ENCODE data around the gene RASGRF2.

Gene RASGRF2

DNA sequence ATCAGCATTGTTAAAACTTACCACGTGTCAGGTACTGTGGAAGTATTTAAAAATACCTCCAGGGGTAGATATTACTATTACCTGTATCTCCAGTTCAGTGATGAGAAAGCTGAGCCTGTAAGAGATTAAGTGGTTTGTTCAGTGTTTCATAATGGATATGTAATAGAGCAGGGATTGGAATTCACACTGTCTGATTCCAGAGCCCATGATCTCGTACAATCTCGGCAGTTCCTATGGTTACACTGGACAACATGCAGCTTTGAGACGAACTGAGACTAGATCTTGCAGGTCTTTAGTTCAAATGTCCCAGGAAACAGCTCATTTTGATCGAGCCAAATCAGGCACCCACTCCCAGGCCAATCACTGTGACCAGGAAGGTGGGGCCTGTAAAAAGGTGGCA is 8.8 kb upstream of the RASGRF2 start:
- DNase-seq (ENCODE audit: low read depth): no peak

DNA sequence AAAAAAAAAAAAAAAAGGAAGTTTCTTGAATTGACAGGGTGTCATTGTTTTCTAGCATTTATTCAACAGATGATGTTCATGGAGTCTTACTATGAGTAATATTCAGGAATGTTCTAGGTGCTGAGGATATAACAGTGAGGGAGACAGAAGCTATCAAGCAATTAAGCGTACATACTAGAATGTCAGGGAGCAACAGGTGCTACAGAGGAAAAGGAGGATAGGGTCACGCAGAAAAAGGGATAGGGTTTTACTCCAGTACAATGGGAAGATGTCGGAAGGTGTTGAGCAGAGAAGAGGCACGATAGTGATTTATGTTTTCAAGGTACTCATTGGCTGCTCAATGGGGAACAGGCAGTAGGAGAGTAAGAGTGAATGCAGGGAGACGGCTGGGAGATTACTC is 6.6 kb upstream of the RASGRF2 start:
- DNase-seq (ENCODE audit: low read depth): no peak

DNA sequence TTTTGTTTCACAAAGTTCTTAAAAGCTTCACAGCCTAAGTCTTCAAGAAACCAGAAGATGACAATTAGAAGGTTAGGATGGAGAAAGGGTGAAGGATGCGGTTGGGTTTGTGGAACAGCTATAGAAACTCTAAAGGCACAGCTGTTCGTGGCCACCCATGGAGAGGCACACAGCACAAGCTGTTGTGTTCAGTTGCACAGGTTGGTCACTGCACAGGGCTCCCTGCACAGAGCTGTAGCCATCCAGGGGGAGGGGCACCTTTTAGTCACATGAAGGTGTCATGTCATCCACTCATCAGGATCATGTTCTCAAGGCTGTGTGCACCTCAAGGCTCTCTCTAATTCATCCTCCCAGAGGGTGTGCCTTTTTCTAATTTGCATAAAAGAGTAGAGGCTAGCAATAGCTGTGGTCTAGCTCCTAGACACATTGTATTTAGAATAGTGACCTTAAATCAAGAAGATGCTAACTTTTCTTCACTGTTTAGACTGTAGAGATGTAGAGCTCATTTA is 5.0 kb upstream of the RASGRF2 start:
- no peak for DNase-seq (ENCODE audit: low read depth)

DNA sequence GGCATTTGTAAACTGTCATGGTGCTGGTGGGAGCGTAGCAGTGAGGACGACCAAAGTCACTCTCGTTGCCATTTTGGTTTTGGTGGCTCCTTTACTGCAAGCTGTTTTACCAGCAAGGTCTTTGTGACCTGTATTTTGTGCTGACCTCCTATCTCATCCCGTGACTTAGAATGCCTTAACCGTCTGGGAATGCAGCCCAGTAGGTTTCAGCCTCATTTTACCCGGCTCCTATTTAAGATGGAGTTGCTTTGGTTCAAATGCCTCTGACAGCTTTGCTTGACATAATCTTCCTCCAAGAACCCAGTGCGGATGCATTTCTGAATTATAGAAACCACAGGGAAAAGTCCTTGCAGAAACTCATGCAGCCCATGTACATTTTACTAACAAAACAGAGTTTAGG is 3.9 kb upstream of the RASGRF2 start:
- no peak for DNase-seq (ENCODE audit: low read depth)

DNA sequence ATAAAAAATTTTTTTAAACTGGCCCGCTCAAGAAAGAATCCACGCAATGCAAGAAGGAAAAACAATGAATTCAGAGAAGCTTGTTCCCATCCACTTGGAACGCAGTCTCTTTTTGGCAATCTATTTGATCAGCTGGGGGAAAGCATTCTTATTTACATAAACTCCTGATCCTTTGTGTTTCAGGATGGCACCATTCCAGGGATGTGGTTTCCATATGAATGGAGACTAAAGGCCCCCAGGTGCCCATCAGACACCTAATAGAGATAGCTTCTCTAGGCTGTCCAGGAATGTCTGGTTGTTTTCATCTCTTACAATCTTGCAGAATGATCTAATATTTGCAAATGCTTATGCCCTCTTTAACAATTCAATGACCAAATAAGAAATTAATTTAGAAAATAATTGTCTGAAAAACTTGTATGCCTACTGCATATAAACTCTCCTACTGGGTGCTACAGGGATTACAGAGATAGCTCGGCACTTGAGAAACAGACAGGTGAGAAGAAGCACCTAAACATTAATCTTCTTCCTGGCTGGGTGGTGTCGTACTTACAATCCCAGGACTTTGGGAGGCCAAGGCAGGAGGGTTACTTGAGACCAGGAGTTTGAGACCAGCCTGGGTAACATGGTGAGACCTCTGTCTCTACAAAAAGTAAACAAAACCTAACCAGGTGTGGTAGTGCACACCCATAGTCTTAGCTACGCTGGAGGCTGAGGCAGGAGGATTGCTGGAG is 3.0 kb upstream of the RASGRF2 start:
- DNase-seq (ENCODE audit: low read depth): no peak

DNA sequence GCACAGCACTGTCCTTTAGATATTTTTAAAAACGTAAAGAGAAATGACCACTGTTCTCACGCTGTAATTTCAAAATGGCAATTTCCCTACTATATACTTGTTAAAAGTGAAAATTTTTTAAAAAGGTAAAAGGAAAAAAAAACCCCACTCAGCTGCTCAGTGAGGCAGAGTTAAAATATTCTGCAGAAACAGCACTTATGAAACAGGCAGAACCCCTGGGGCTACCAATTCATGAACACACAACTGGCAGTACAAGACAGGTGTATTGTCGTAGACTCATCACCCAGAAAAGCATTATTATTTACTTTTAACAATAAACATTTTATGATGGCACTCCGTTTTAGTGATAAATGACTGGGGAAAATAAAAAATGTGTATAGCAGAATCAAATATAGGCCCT is 1.5 kb upstream of the RASGRF2 start:
- no peak for DNase-seq (ENCODE audit: low read depth)

DNA sequence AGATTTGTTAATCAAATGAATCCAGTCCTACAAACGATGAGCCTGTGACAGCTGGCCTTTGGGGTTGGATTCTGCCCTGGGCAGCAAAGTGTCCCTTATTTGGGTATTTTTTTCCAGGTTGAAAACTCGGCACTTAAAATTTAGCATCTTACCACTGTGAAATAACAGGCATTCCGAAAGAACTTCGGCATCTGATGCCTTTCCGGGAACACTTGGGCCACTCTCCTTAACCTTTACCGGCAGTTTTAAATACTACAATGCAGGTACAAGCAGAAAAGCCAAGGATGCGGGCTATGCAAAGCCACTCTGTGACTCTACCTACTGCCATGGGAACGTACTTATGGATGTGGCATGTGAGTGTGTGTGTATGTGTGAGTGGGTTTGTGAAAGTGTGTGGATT is 1.0 kb upstream of the RASGRF2 start:
- no peak for DNase-seq (ENCODE audit: low read depth)

DNA sequence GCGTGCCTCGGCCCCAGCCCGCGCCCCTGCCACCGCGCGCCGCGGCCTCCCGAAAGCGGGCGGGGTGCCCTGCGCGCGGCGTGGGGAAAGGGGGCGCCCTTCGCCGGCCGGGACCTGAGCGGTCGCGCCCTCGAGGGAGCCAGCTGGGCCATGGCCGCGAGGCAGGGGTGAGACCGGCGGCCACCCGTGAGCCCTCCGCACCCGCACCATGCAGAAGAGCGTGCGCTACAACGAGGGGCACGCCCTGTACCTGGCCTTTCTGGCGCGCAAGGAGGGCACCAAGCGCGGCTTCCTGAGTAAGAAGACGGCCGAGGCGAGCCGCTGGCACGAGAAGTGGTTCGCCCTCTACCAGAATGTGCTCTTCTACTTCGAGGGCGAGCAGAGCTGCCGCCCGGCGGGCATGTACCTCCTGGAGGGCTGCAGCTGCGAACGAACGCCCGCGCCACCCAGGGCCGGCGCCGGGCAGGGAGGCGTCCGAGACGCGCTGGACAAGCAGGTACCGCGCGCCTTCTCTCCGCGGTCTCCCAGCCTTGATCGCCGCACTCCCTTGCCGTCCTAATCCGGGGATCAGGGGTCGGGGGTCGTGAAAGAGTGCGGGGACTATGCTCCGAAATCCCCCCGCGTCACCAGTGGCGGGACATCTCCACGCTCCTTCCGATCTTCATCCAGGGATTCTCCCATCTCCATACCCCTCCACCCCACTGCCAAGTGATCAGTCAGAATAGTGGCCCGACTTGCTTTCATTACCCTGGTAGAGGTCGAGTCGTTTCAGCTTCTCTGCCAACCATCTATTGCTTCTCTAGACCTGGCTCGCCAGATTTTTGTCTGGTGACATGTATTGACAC is 590 bp downstream of the RASGRF2 start:
- no peak for DNase-seq (ENCODE audit: low read depth)

DNA sequence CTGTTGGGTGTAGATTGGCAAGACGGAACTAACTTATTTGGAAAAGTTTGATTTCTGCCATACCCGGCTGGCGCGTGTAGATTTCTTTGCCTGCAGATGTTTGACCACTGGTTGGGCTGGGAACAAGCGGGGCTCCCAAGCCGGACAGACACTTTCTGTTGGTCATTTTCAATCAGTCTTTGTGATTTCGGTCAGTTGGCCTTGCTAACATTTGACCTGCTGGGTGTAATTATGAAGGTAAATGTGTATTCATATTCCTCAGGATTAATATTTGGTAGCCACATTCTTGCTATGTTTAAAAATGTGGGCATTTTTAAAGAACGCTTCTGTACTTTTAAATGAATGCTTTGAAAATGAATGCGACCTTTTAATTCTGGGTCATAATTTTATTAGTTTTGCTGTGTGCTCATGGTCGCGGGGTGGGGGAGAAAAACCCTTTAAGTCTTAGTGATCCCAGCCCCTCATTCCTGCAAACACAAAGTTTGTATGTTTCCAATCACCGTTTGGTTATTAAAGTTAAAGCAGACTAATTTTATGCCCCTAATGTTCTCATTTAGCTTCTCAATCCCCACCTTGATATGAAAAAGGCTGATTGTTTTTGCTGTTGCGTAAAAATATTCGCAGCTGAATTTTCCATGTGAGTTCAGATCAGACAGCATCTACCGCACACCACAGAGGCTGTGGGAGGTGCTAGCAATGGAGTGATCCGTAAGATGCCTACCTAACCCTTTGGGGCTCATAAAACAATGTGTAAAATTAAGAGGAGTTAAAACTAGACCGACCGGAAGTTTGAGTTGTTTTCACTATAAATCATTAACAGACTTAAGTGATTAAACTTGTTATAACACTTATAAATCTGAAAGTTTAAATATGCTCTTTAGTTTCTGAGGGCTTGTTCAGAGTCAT is 1.5 kb downstream of the RASGRF2 start:
- no peak for DNase-seq (ENCODE audit: low read depth)

DNA sequence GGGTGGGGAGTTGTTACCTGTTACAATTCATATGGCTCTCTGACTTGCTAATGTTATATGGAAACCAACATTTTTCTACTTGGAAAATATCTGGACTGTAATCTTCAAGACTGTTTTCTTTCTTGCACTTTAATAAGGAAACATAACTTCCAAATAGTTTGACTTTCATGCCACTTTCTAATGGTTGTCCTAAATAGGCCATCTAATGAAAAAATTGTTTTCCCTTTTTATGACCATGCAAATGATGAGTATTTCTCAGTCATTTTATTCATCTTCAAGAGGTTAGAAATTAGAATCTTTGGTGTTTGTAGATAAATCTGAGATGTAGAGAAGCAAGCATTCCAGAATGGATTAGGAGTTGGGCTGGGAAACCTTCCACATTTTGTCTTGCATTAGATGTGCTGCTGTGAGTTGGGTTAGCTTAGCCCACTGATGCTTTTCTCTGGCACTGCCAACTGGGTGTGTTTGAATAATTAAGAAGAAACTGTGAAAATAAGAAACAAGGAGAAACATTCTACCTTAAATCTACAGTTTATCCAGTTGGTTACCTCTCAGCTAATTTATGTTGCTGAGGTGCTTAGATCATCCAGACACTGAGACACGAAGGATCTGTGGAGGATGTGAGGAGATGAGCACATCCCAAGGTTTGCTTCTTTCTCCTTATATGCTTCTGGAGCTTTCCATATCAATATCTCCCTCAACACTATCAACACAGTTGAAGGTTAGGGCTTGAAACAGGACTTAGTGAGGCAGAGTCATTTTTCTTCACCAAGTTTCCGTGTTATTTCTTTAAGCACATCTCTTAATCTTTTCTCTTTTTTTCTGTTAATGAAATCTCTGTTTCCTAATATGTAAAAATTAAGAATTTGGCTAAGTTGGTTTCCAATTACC is 2.7 kb downstream of the RASGRF2 start:
- no peak for DNase-seq (ENCODE audit: low read depth)

DNA sequence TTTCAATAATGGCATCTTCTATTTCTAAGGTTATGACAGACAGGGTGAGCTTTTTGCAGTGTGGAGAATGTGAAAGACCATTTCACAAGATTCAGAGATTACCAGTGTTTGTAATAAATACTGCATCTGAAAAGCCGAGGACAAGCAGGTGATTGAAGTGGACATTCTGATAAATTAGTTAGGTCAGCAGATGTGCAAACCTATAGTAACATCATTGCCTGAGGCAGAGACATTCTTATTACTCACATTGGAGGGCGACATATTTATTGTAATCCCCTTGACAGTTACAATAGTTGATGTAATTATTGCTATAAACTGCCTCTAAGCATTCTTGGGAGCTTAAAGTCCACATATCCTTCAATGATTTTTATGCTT is 3.3 kb downstream of the RASGRF2 start:
- no peak for DNase-seq (ENCODE audit: low read depth)

DNA sequence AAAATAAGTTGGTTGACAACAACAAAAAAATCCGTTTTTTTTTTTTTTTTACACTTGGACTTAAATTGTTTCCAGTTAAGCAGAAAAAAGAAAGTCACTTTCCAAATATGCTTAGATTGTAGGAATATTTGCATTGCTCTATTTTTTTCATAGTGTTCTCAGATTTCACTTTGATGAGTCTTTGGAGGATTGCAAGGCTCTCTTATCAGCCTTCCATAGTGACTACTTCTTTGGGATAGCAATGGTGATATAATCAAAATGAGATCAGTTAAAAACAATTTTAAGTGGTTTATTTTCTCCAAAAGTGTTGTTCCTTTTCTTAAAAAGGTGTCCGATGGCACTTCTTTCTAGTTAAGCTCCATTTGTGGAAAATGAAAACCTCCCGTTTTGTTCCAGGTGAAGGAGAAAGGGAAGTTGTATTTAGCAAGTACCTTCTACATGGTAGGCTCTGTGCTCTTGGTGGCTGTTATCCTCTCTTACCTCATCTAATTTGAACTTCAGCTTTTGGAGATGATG is 3.9 kb downstream of the RASGRF2 start:
- no peak for DNase-seq (ENCODE audit: low read depth)

DNA sequence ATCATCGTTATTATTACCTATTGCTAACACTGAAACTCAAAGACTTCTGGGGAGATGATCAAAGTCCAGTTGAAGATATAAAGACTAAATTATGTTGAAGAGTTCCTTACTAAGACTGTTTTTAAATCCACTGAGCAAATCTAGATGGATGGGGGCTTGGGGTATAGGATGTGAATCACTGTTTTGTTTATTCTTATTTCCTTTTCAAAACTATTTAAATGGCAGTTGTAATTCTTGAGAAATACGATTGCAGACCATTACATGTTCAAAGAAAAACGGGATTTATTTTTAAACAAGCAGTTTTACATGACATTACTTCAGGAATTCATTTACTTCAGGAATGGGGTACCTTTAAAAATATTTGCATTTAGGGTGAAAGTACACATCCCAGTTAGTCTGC is 4.3 kb downstream of the RASGRF2 start:
- no peak for DNase-seq (ENCODE audit: low read depth)

DNA sequence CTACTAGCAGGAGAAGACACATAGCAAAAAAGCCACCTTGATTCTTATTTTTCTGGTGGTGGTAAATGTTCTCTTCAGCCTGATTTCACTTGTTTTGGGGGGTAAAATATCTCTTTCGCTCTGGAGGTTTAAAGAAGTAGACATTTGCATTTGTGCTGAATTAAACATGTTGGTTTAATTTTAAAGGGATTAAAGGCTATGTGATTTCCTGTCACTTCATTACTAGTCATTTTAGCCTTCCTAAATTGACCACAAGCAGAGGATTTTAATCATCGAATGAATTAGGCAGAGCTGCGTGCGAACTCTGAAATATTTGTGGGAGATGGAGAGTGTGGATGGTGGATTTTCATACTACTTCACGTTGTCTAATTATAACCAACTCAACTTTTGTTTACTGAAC is 4.8 kb downstream of the RASGRF2 start:
- DNase-seq (ENCODE audit: low read depth): no peak

DNA sequence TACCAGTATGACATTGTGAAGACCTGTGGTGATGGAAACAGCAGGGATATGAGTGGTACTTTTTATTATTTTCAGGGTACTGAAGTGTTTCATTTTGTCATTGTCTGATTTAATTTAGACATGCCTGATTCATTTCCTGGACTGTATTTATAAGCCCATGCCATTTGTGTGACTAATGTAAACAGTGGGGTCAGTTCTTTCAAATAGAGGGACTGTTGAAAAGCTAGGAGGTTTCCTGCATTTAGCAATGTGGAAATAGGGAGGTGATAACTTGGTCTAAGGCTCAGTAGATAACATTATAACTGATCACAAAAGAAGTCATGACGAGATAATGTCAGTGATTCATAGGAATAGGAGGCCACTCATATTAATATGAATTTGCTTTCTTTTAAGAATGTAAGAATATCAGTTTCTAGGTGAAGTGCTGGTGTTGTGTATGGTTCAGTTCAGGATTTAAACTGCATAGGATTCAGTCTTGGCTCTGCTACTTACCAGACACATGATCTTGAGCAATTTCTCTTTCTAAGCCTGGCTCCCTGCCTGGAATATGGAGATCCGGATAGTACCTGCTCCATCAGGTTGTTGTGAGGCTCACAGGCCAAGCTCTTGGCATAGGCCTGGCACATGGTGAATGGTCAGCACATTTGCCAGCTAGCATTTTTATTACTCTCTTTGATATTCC is 7.5 kb downstream of the RASGRF2 start:
- no peak for DNase-seq (ENCODE audit: low read depth)

DNA sequence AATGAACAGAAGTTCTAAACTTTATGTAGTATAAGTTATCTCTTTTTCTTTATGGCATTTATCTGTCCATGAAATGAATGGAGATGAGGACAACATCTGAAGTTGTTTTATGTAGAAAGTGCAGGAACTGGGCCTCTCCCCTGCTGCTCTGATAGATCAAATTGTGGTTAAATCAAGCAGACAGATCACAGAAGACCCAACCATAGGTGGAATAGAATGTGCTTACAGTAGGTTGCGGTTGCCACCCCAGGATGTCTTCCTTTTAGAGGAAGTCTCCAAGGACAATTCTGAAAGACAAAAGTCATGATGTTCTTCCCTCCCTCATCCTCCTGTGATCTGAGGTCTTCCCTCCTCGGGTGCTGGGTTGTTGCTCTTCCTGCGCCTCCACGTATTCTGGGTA is 12.9 kb downstream of the RASGRF2 start:
- DNase-seq (ENCODE audit: low read depth): no peak

DNA sequence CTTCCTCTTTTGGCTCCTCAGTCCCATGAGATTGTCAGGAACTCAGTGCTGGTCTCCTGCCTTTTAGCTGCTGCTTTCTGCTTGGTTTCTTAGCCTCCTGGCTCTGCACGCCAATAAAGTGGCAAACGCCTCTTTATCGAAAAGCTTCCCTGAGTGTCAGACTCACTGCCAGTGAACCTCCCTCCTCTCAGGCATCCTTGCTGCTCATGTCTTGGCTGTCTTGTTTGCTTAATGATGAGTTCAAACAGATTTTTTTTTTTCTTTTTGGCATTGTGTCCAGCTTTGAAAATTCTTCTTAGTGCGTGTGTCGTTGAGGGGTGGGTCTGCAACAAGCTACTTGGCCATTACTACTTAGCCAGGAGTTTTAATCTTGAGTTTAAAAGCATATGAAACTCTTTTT is 14.9 kb downstream of the RASGRF2 start:
- DNase-seq (ENCODE audit: low read depth): no peak

DNA sequence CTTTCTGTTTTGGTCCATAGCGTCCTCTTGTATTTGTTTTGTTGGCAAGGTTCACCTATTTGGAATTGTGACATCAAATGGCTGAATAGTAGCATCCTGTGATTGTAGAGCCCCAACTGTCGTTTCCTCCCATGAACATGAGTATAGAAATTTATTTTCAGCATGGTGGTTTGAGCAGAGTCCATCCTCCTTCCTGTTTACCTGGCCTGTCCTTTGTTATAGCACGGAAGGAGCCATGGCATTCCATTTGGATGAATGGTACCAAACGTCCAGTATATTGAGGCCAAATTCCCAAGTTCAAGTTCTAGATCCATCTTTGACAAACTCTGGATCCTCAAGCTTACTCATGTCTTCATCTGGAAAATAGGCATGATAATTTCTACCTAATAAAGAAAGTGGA is 16.8 kb downstream of the RASGRF2 start:
- DNase-seq (ENCODE audit: low read depth): no peak

DNA sequence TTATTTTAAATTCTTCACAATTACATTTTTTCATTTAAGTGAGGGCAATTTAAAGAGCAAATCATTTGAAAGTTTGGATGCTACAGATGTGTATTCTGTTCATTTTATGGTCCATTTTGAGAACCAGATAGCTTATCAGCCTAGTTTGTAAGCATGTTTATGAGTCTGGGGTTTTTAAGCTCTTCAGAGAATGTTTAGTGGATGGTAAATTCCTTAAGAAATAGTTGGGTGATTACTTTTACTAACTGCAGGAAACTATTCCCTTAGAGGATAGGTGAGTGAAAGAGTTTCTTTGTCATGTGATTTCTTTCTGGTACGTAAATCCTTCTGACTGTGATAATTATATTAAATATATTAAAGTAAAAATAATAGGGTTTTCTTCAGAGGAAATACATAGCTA is 17.6 kb downstream of the RASGRF2 start:
- DNase-seq (ENCODE audit: low read depth): no peak

DNA sequence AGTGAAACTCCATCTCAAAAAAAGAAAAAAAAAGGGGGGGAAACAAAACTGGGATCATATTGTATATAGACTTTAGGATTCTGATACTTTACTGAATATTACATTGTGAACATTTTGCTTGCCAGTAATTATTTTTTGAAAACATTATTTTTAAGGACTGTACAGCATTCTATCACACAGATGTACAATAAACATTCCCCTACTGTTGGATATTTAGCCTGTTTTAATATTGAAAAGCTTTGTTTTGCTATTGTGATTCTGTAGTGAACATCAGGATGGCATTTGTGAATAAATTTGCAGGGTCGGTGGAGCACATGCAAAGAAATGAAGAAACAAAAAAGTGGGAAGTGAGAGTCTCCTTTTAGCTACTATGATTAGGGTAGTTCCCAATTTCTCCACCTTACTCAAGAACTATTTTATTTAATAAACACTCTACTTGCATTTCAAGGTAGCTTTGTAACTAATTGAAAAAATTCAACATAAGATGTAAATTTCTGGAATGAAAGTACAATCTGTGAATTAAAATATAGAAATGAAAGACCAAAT is 18.7 kb downstream of the RASGRF2 start:
- no peak for DNase-seq (ENCODE audit: low read depth)

Data from stimulated activated CD8-positive, alpha-beta memory T cell treated with anti-CD3 and anti-CD28 coated beads, Interleukin-7, amount 100 ng/mL, for 24 hours (primary cell).